ENCODE measurements around the gene CCDC191. TPM values are rescaled to one million over a fixed set of nuclear protein-coding genes. Genes with fewer than 3 reads are reported as not detected.

CCDC191 gene
- 0.18 TPM for polyA plus RNA-seq (2013, experiment 1 of 2)
- 0.15 TPM for polyA plus RNA-seq (2013, experiment 2 of 2)

- Histone ChIP-seq H3K56ac (ENCODE audit: low read length) (peak within 1 kb of the TSS; percentile 89), H3K27ac (ENCODE audit: low read depth, low read length) (peak within 1 kb of the TSS; percentile 19), H3K27me3 (ENCODE audit: insufficient read depth, low read length, poor library complexity) (no peaks in the 10 kb centered on the region), H2BK120ac (ENCODE audit: low read depth, low read length) (no peak within 1 kb of the TSS), H2BK15ac (replicated peaks; ENCODE audit: low read depth) (no peak within 1 kb of the TSS), H3K4me3 (ENCODE audit: low read length) (peak within 1 kb of the TSS; percentile 82), H4K5ac (ENCODE audit: low read length) (no peak within 1 kb of the TSS), H3K36me3 (ENCODE audit: control insufficient read depth, insufficient read depth, low read length) (no peaks in the 10 kb centered on the region), H3K79me2 (ENCODE audit: control insufficient read depth, insufficient read depth, low read length) (peaks cover 37% of the 10 kb centered on the region), H3K18ac (ENCODE audit: low read length) (no peak within 1 kb of the TSS), H2BK5ac (ENCODE audit: low read length) (no peak within 1 kb of the TSS), H3K9ac (ENCODE audit: low read length) (peak within 1 kb of the TSS; percentile 74), H3K79me1 (ENCODE audit: low read length) (no peaks in the 10 kb centered on the region), H2AK5ac (ENCODE audit: low read length) (no peak within 1 kb of the TSS), H3K4ac (ENCODE audit: low read depth, low read length) (no peak within 1 kb of the TSS), H3K4me2 (ENCODE audit: low read length) (peak within 1 kb of the TSS; percentile 26), H4K8ac (ENCODE audit: low read depth, low read length) (no peak within 1 kb of the TSS), H3K23ac (ENCODE audit: low read length) (no peak within 1 kb of the TSS), H3K4me1 (ENCODE audit: control insufficient read depth, low read depth, low read length) (no peaks in the 10 kb centered on the region)
- no CpG with 5 or more reads among the region's 49 CpGs for WGBS (ENCODE audit: extremely low coverage, insufficient coverage, low lambda C conversion rate)
- DNase-seq, result peak; percentile 100
These were observed at the start of gene CCDC191, which contains the start of gene QTRT2 for GRCh38 chr3:114056130-114057010. Gene CCDC191, minus strand, starts transcription at chr3:114056526. Its CDS starts 60 bp downstream, at chr3:114056466. Gene QTRT2, plus strand, starts transcription at chr3:114056737. Its CDS starts 8,521 bp downstream, at chr3:114065258.

- DNase-seq, result no peak
- Histone ChIP-seq H3K23ac (ENCODE audit: low read length) (no peak overlapping the region), H3K79me2 (ENCODE audit: control insufficient read depth, insufficient read depth, low read length) (no peaks in the 10 kb centered on the region), H2BK5ac (ENCODE audit: low read length) (no peak overlapping the region), H3K56ac (ENCODE audit: low read length) (no peak overlapping the region), H2BK120ac (ENCODE audit: low read depth, low read length) (no peak overlapping the region), H3K4me2 (ENCODE audit: low read length) (no peak overlapping the region), H4K8ac (ENCODE audit: low read depth, low read length) (no peak overlapping the region), H3K27ac (ENCODE audit: low read depth, low read length) (no peak overlapping the region), H3K4me3 (ENCODE audit: low read length) (no peak overlapping the region), H3K4ac (ENCODE audit: low read depth, low read length) (no peak overlapping the region), H2BK15ac (replicated peaks; ENCODE audit: low read depth) (no peak overlapping the region), H3K27me3 (ENCODE audit: insufficient read depth, low read length, poor library complexity) (no peaks in the 10 kb centered on the region), H3K4me1 (ENCODE audit: control insufficient read depth, low read depth, low read length) (no peaks in the 10 kb centered on the region), H3K79me1 (ENCODE audit: low read length) (no peaks in the 10 kb centered on the region), H4K5ac (ENCODE audit: low read length) (no peak overlapping the region), H3K36me3 (ENCODE audit: control insufficient read depth, insufficient read depth, low read length) (no peaks in the 10 kb centered on the region), H3K9ac (ENCODE audit: low read length) (no peak overlapping the region), H3K18ac (ENCODE audit: low read length) (no peak overlapping the region), H2AK5ac (ENCODE audit: low read length) (no peak overlapping the region)
- WGBS (ENCODE audit: extremely low coverage, insufficient coverage, low lambda C conversion rate), result no CpG with 5 or more reads among the region's 3 CpGs
These were observed 48.1 kb upstream of the CCDC191 start for GRCh38 chr3:114104414-114104813.

- H2AK5ac ChIP-seq (ENCODE audit: low read length), result no peak overlapping the region
- no peak overlapping the region for H3K4me2 ChIP-seq (ENCODE audit: low read length)
- H3K4me1 ChIP-seq (ENCODE audit: control insufficient read depth, low read depth, low read length), result no peaks in the 10 kb centered on the region
- WGBS (ENCODE audit: extremely low coverage, insufficient coverage, low lambda C conversion rate), result no CpG with 5 or more reads among the region's 4 CpGs
- no peak overlapping the region for H2BK15ac ChIP-seq (replicated peaks; ENCODE audit: low read depth)
- H2BK120ac ChIP-seq (ENCODE audit: low read depth, low read length), result no peak overlapping the region
- no peak overlapping the region for H3K4me3 ChIP-seq (ENCODE audit: low read length)
- no peaks in the 10 kb centered on the region for H3K36me3 ChIP-seq (ENCODE audit: control insufficient read depth, insufficient read depth, low read length)
- no peak overlapping the region for H4K5ac ChIP-seq (ENCODE audit: low read length)
- H3K9ac ChIP-seq (ENCODE audit: low read length), result no peak overlapping the region
- H3K79me1 ChIP-seq (ENCODE audit: low read length), result no peaks in the 10 kb centered on the region
- H2BK5ac ChIP-seq (ENCODE audit: low read length), result no peak overlapping the region
- no peak for DNase-seq
- H3K56ac ChIP-seq (ENCODE audit: low read length), result no peak overlapping the region
- H3K18ac ChIP-seq (ENCODE audit: low read length), result no peak overlapping the region
- H3K79me2 ChIP-seq (ENCODE audit: control insufficient read depth, insufficient read depth, low read length), result no peaks in the 10 kb centered on the region
- H3K27ac ChIP-seq (ENCODE audit: low read depth, low read length), result no peak overlapping the region
- no peak overlapping the region for H3K4ac ChIP-seq (ENCODE audit: low read depth, low read length)
- H4K8ac ChIP-seq (ENCODE audit: low read depth, low read length), result no peak overlapping the region
- H3K23ac ChIP-seq (ENCODE audit: low read length), result no peak overlapping the region
- H3K27me3 ChIP-seq (ENCODE audit: insufficient read depth, low read length, poor library complexity), result no peaks in the 10 kb centered on the region
These were observed 47.5 kb upstream of the CCDC191 start for GRCh38 chr3:114103858-114104257.

DNA sequence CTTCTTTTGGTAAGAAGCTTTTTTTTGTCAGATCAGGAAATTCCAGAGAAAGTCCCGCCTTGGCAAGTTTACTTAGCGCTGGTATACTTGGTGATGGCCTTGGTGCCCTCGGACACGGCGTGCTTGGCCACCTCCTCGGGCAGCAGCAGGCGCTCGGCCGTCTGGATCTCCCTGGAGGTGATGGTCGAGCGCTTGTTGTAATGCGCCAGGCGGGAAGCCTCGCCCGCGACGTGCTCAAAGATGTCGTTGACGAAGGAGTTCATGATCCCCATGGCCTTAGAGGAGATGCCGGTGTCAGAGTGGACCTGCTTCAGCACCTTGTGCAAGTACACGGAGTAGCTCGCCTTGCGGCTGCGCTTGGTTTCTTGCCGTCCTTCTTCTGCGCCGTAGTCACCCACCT lies 46.9 kb upstream of the CCDC191 start:
- DNase-seq, result no peak
- H3K4me1 ChIP-seq (ENCODE audit: control insufficient read depth, low read depth, low read length), result no peaks in the 10 kb centered on the region
- WGBS (ENCODE audit: extremely low coverage, insufficient coverage, low lambda C conversion rate), result no CpG with 5 or more reads among the region's 27 CpGs
- H3K27ac ChIP-seq (ENCODE audit: low read depth, low read length), result no peak overlapping the region
- H3K56ac ChIP-seq (ENCODE audit: low read length), result no peak overlapping the region
- H2AK5ac ChIP-seq (ENCODE audit: low read length), result no peak overlapping the region
- H3K4me3 ChIP-seq (ENCODE audit: low read length), result no peak overlapping the region
- no peak overlapping the region for H3K4me2 ChIP-seq (ENCODE audit: low read length)
- H3K18ac ChIP-seq (ENCODE audit: low read length), result no peak overlapping the region
- no peak overlapping the region for H4K8ac ChIP-seq (ENCODE audit: low read depth, low read length)
- no peaks in the 10 kb centered on the region for H3K79me2 ChIP-seq (ENCODE audit: control insufficient read depth, insufficient read depth, low read length)
- no peak overlapping the region for H4K5ac ChIP-seq (ENCODE audit: low read length)
- no peak overlapping the region for H2BK5ac ChIP-seq (ENCODE audit: low read length)
- no peaks in the 10 kb centered on the region for H3K36me3 ChIP-seq (ENCODE audit: control insufficient read depth, insufficient read depth, low read length)
- H3K27me3 ChIP-seq (ENCODE audit: insufficient read depth, low read length, poor library complexity), result no peaks in the 10 kb centered on the region
- no peak overlapping the region for H3K23ac ChIP-seq (ENCODE audit: low read length)
- H3K79me1 ChIP-seq (ENCODE audit: low read length), result no peaks in the 10 kb centered on the region
- no peak overlapping the region for H2BK120ac ChIP-seq (ENCODE audit: low read depth, low read length)
- no peak overlapping the region for H3K9ac ChIP-seq (ENCODE audit: low read length)
- H2BK15ac ChIP-seq (replicated peaks; ENCODE audit: low read depth), result no peak overlapping the region
- no peak overlapping the region for H3K4ac ChIP-seq (ENCODE audit: low read depth, low read length)

DNA sequence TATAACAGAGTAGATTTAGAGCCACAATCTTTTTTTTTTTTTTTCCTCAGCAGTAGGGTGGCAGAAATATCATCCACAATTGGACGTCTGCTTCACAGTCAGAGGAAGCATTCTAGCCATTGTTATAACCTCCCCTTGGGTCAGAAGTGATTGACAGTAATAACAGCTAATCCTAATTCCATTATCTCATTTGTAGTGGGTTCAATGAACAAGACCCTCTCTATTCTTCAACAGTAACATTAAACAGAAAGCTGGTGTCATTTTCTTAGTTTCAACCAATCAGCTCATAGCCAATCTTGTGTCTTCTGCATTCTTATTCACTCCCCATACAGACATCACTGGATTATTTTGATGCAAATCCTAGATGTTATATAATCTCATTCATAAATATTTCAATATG lies 44.8 kb upstream of the CCDC191 start:
- Histone ChIP-seq H2BK5ac (ENCODE audit: low read length) (no peak overlapping the region), H3K27ac (ENCODE audit: low read depth, low read length) (no peak overlapping the region), H3K27me3 (ENCODE audit: insufficient read depth, low read length, poor library complexity) (no peaks in the 10 kb centered on the region), H3K9ac (ENCODE audit: low read length) (no peak overlapping the region), H4K8ac (ENCODE audit: low read depth, low read length) (no peak overlapping the region), H4K5ac (ENCODE audit: low read length) (no peak overlapping the region), H2AK5ac (ENCODE audit: low read length) (no peak overlapping the region), H3K4ac (ENCODE audit: low read depth, low read length) (no peak overlapping the region), H3K79me1 (ENCODE audit: low read length) (no peaks in the 10 kb centered on the region), H2BK15ac (replicated peaks; ENCODE audit: low read depth) (no peak overlapping the region), H3K18ac (ENCODE audit: low read length) (no peak overlapping the region), H3K4me2 (ENCODE audit: low read length) (no peak overlapping the region), H3K4me1 (ENCODE audit: control insufficient read depth, low read depth, low read length) (no peaks in the 10 kb centered on the region), H2BK120ac (ENCODE audit: low read depth, low read length) (no peak overlapping the region), H3K79me2 (ENCODE audit: control insufficient read depth, insufficient read depth, low read length) (no peaks in the 10 kb centered on the region), H3K23ac (ENCODE audit: low read length) (no peak overlapping the region), H3K56ac (ENCODE audit: low read length) (no peak overlapping the region), H3K4me3 (ENCODE audit: low read length) (no peak overlapping the region), H3K36me3 (ENCODE audit: control insufficient read depth, insufficient read depth, low read length) (no peaks in the 10 kb centered on the region)
- no CpG with 5 or more reads among the region's 1 CpG for WGBS (ENCODE audit: extremely low coverage, insufficient coverage, low lambda C conversion rate)
- DNase-seq, result no peak
